ENCODE results near the gene MYH14. TPM values are rescaled to one million over a fixed set of nuclear protein-coding genes. Genes with fewer than 3 reads are reported as not detected.

The MYH14 gene
- total and polyA plus RNA-seq, 9 of the 15 experiments (the other 6 are each of a cell fraction or from before 2014, with no cell fraction given) = 0.04 to 0.86 (median 0.19) TPM; not detected in 2

- POLR2A ChIA-PET = no interaction called here
- FAIRE-seq = no peak
Measured at GRCh38 chr19:50224986-50225747, 21.7 kb downstream of the MYH14 start.

DNA sequence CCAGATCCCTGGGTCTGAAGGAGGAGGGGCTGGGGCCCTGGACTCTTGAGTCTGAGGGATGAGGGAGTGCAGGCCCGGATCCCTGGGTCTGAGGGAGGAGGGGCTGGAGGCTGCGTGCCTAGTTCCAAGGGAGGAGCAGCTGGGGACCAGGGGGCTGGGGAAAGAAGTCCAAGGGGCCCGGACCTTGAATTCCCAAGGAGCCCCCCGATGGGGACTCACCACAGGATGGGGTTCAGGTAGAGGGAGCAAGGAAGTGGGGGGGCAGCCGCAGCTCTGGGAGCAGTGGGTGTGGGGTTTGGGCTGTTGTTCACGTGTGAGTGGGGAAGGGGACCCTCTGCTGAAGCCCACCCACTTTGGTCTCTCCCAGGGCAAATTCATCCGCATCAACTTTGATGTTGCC is 23.1 kb downstream of the MYH14 start:
- POLR2A ChIA-PET = no interaction called here
- TF ChIP-seq EP400 (IDR thresholded peaks at IDR 0.05) (no peak), SP1 (CRISPR knock-in tag; IDR thresholded peaks at IDR 0.05) (no peak), CHD4 (IDR thresholded peaks at IDR 0.05; ENCODE audit: insufficient read depth, insufficient replicate concordance, low read depth, low read length, poor library complexity, severe bottlenecking) (no peak), CBFA2T2 (conservative IDR thresholded peaks at IDR 0.05) (no peak), ATF2 (CRISPR knock-in tag; IDR thresholded peaks at IDR 0.05) (no peak), SMARCA5 (IDR thresholded peaks at IDR 0.05) (no peak), TRIM25 (IDR thresholded peaks at IDR 0.05; ENCODE audit: borderline replicate concordance) (no peak)
- TF ChIP-seq, protein P1, sequence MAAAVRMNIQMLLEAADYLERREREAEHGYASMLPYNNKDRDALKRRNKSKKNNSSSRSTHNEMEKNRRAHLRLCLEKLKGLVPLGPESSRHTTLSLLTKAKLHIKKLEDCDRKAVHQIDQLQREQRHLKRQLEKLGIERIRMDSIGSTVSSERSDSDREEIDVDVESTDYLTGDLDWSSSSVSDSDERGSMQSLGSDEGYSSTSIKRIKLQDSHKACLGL (CRISPR knock-in tag; IDR thresholded peaks at IDR 0.05; ENCODE audit: borderline replicate concordance, poor library complexity, severe bottlenecking) = no peak

More at GRCh38 chr19:50224986-50225747, 21.7 kb downstream of the MYH14 start:
- H3K9ac ChIP-seq (ENCODE audit: insufficient read depth in 1 of 2, low read depth in 2 of 2, low read length in 2 of 2) = no peak overlapping the region
- ATAC-seq (no peak), DNase-seq (ENCODE audit: extremely low read depth in 1 of 4, low spot score in 3 of 4) (no peak)
- TF ChIP-seq SMARCA4 (IDR thresholded peaks at IDR 0.05) (no peak), CBX3 (IDR thresholded peaks at IDR 0.05; ENCODE audit: borderline replicate concordance in 1 of 2, low read length in 2 of 2) (peak in 1 of 2 experiments; percentile 39; a peak in 1 of 3 replicates), RBM25 (IDR thresholded peaks at IDR 0.05; ENCODE audit: low read depth, low read length, severe bottlenecking) (peak; percentile 82)
- peaks cover 0 to under 1% of the 10 kb centered on the region in 2 experiments; a peak in 2 of 5 replicates for H3K4me1 ChIP-seq (replicated peaks in 1 of 2; ENCODE audit: control insufficient read depth in 2 of 2, insufficient read depth in 2 of 2, low read length in 2 of 2)
- BruUV-seq (replicated peaks) = no TSS peak
- H4K20me1 ChIP-seq (replicated peaks; ENCODE audit: control insufficient read depth, insufficient read depth, low read length) = no peaks in the 10 kb centered on the region
- no peak overlapping the region for H3K4me3 ChIP-seq
- in situ Hi-C loops (cut with MboI) (no loop called here), intact Hi-C loops (cut with micrococcal nuclease) (no loop called here)
- H3K9me1 ChIP-seq (ENCODE audit: control insufficient read depth, insufficient read depth, low read length) = no peaks in the 10 kb centered on the region
- H3K36me3 ChIP-seq (ENCODE audit: control insufficient read depth, insufficient read depth, low read length) = no peaks in the 10 kb centered on the region
- H3K27me3 ChIP-seq (ENCODE audit: control insufficient read depth in 2 of 2, insufficient read depth in 2 of 2, low read length in 2 of 2) = peaks cover 0 to 19% of the 10 kb centered on the region in 2 experiments; a peak in 3 of 5 replicates
- no peak overlapping the region for H2AFZ ChIP-seq (ENCODE audit: low read depth, low read length)
- WGBS (ENCODE audit: insufficient coverage, low coverage, missing lambda C conversion rate) = 0% methylated on average over 7 of the region's 8 CpGs
- no peak overlapping the region for H3K4me2 ChIP-seq (ENCODE audit: insufficient read depth, low read length)
- CTCF ChIA-PET (ENCODE audit: low intra/inter-chr PET ratio) = no interaction called here
- no peaks in the 10 kb centered on the region for H3K79me2 ChIP-seq (ENCODE audit: control insufficient read depth, insufficient read depth, low read length)
- no peak overlapping the region for H3K27ac ChIP-seq (ENCODE audit: extremely low read depth, low read depth, low read length)
- no peaks in the 10 kb centered on the region for H3K9me3 ChIP-seq (replicated peaks; ENCODE audit: control insufficient read depth, insufficient read depth, low read depth, low read length)

More for the DNA sequence above, 23.1 kb downstream of the MYH14 start:
- Histone ChIP-seq H3K9ac (ENCODE audit: insufficient read depth in 1 of 2, low read depth in 2 of 2, low read length in 2 of 2) (no peak overlapping the region), H4K20me1 (replicated peaks; ENCODE audit: control insufficient read depth, insufficient read depth, low read length) (no peaks in the 10 kb centered on the region), H3K9me1 (ENCODE audit: control insufficient read depth, insufficient read depth, low read length) (no peaks in the 10 kb centered on the region), H2AFZ (ENCODE audit: low read depth, low read length) (no peak overlapping the region), H3K9me3 (replicated peaks; ENCODE audit: control insufficient read depth, insufficient read depth, low read depth, low read length) (no peaks in the 10 kb centered on the region), H3K4me1 (replicated peaks in 1 of 2; ENCODE audit: control insufficient read depth in 2 of 2, insufficient read depth in 2 of 2, low read length in 2 of 2) (peaks cover 0 to 11% of the 10 kb centered on the region in 2 experiments; a peak in 2 of 5 replicates), H3K36me3 (ENCODE audit: control insufficient read depth, insufficient read depth, low read length) (no peaks in the 10 kb centered on the region), H3K27me3 (ENCODE audit: control insufficient read depth in 2 of 2, insufficient read depth in 2 of 2, low read length in 2 of 2) (peaks cover 9 to 33% of the 10 kb centered on the region in 2 experiments; a peak in 4 of 5 replicates), H3K4me2 (ENCODE audit: insufficient read depth, low read length) (no peak overlapping the region), H3K27ac (ENCODE audit: extremely low read depth, low read depth, low read length) (no peak overlapping the region), H3K79me2 (ENCODE audit: control insufficient read depth, insufficient read depth, low read length) (no peaks in the 10 kb centered on the region), H3K4me3 (no peak overlapping the region)
- DNase-seq (ENCODE audit: extremely low read depth in 1 of 4, low spot score in 3 of 4) (no peak), FAIRE-seq (no peak), ATAC-seq (no peak)
- no TSS peak for BruUV-seq (replicated peaks)
- intact Hi-C loops (cut with micrococcal nuclease) = no loop called here
- CTCF ChIA-PET (ENCODE audit: low intra/inter-chr PET ratio) = no interaction called here
- in situ Hi-C loops (cut with MboI) = no loop called here
- 17% methylated on average over 5 of the region's 7 CpGs for WGBS (ENCODE audit: insufficient coverage, low coverage, missing lambda C conversion rate)

Measured in K562 (cell line).